MM.1S (cell line): Measurements from ENCODE around the gene FGGY.

Source experiments
- DNase-seq: peaks from one replicate; pipeline ENCODE4 v3.0.0-alpha.2; 2015
- H2AFZ ChIP-seq: fragments of 300-600 bp; sonication (generic); 2 replicates; pipeline ENCODE4 v1.6.0; 2016; ENCODE audit warnings: antibody characterized with exemption, low read length
- H3F3A ChIP-seq: fragments of 300-600 bp; sonication (generic); 2 replicates; pipeline ENCODE4 v1.6.1; 2016; ENCODE audit warnings: mild to moderate bottlenecking, antibody characterized with exemption, low read length, moderate library complexity, mixed read lengths; ENCODE audit not compliant: insufficient read depth
- H3K27ac ChIP-seq: fragments of 300-600 bp; sonication (generic); 2 replicates; pipeline ENCODE4 v1.5.1; 2016; ENCODE audit warnings: mild to moderate bottlenecking, low read length
- H3K27me3 ChIP-seq: fragments of 300-600 bp; sonication (generic); replicated peaks from 2 replicates; pipeline ENCODE4 v1.6.0; 2016; ENCODE audit warnings: low read length; ENCODE audit not compliant: insufficient read depth
- H3K36me3 ChIP-seq: fragments of 300-600 bp; sonication (generic); replicated peaks from 2 replicates; pipeline ENCODE4 v1.6.1; 2016; ENCODE audit warnings: mild to moderate bottlenecking, low read length, mixed read lengths; ENCODE audit not compliant: insufficient read depth
- H3K4me1 ChIP-seq: fragments of 300-600 bp; sonication (generic); 2 replicates; pipeline ENCODE4 v1.6.1; 2016; ENCODE audit warnings: low read length, mixed read lengths
- H3K4me2 ChIP-seq: fragments of 300-600 bp; sonication (generic); 2 replicates; pipeline ENCODE4 v1.6.0; 2016; ENCODE audit warnings: low read depth, low read length
- H3K4me3 ChIP-seq: fragments of 300-600 bp; sonication (generic); 2 replicates; pipeline ENCODE4 v1.5.1; 2016; ENCODE audit warnings: low read length, mixed read lengths
- H3K79me2 ChIP-seq: fragments of 300-600 bp; sonication (generic); 2 replicates; pipeline ENCODE4 v1.6.1; 2016; ENCODE audit warnings: mixed run types, low read length, mixed read lengths
- H3K9ac ChIP-seq: fragments of 300-600 bp; sonication (generic); 2 replicates; pipeline ENCODE4 v1.6.1; 2016; ENCODE audit warnings: low read length, mixed read lengths
- H3K9me2 ChIP-seq: fragments of 300-600 bp; sonication (generic); replicated peaks from 2 replicates; pipeline ENCODE4 v1.6.1; 2016; ENCODE audit warnings: mild to moderate bottlenecking, low read length, mixed read lengths; ENCODE audit not compliant: insufficient read depth
- H3K9me3 ChIP-seq: fragments of 300-600 bp; sonication (generic); replicated peaks from 2 replicates; pipeline ENCODE4 v1.6.1; 2016; ENCODE audit warnings: mild to moderate bottlenecking, low read length, mixed read lengths; ENCODE audit not compliant: insufficient read depth
- H4K20me1 ChIP-seq: fragments of 300-600 bp; sonication (generic); 2 replicates; pipeline ENCODE4 v1.6.1; 2016; ENCODE audit warnings: mild to moderate bottlenecking, low read length, moderate library complexity, mixed read lengths; ENCODE audit not compliant: insufficient read depth
- CTCF ChIP-seq: fragments of 300-600 bp; sonication (generic); IDR thresholded peaks from 2 replicates; pipeline ENCODE4 v1.5.1; 2016; ENCODE audit warnings: antibody characterized with exemption, low read length, mixed read lengths
- EZH2 ChIP-seq: fragments of 300-600 bp; sonication (generic); optimal IDR thresholded peaks from 2 replicates; pipeline ENCODE3; 2017; ENCODE audit warnings: low read depth, mild to moderate bottlenecking, antibody characterized with exemption, low read length, mixed read lengths
- EZH2phosphoT487 ChIP-seq: fragments of 300-600 bp; sonication (generic); IDR thresholded peaks from 2 replicates; pipeline ENCODE4 v1.6.1; 2018; ENCODE audit warnings: antibody characterized with exemption, low read length

The FGGY gene

GRCh38 chr1:59521456-59521855, 224.6 kb downstream of the FGGY start:
- TF ChIP-seq CTCF: no peak
- no peak for TF ChIP-seq EZH2phosphoT487
- TF ChIP-seq EZH2: no peak
- no peak overlapping the region for H3K4me2 ChIP-seq
- no peak overlapping the region for H3K27ac ChIP-seq
- no peak overlapping the region for H2AFZ ChIP-seq
- H3K36me3 ChIP-seq: no peaks in the 10 kb centered on the region
- no peaks in the 10 kb centered on the region for H4K20me1 ChIP-seq
- no peaks in the 10 kb centered on the region for H3K27me3 ChIP-seq
- no peaks in the 10 kb centered on the region for H3K9me2 ChIP-seq
- H3F3A ChIP-seq: no peaks in the 10 kb centered on the region
- no peak for DNase-seq
- no peaks in the 10 kb centered on the region for H3K4me1 ChIP-seq
- H3K79me2 ChIP-seq: no peaks in the 10 kb centered on the region
- H3K9me3 ChIP-seq: no peaks in the 10 kb centered on the region
- no peak overlapping the region for H3K9ac ChIP-seq
- H3K4me3 ChIP-seq: no peak overlapping the region

GRCh38 chr1:59522925-59523505, 226.1 kb downstream of the FGGY start:
- Histone ChIP-seq H3K4me3 (no peak overlapping the region), H3K27me3 (no peaks in the 10 kb centered on the region), H3K27ac (no peak overlapping the region), H3K9ac (no peak overlapping the region), H4K20me1 (no peaks in the 10 kb centered on the region), H3K36me3 (no peaks in the 10 kb centered on the region), H3F3A (no peaks in the 10 kb centered on the region), H3K9me3 (no peaks in the 10 kb centered on the region), H2AFZ (no peak overlapping the region), H3K79me2 (no peaks in the 10 kb centered on the region), H3K4me2 (no peak overlapping the region), H3K4me1 (no peaks in the 10 kb centered on the region), H3K9me2 (no peaks in the 10 kb centered on the region)
- no peak for DNase-seq
- TF ChIP-seq EZH2phosphoT487 (no peak), EZH2 (no peak), CTCF (no peak)

- Histone ChIP-seq H4K20me1 (no peaks in the 10 kb centered on the region), H3K4me3 (no peak overlapping the region), H3K36me3 (no peaks in the 10 kb centered on the region), H3K9me3 (no peaks in the 10 kb centered on the region), H3K79me2 (no peaks in the 10 kb centered on the region), H3K9me2 (no peaks in the 10 kb centered on the region), H2AFZ (no peak overlapping the region), H3K4me2 (no peak overlapping the region), H3K9ac (no peak overlapping the region), H3F3A (no peaks in the 10 kb centered on the region), H3K4me1 (no peaks in the 10 kb centered on the region), H3K27ac (no peak overlapping the region), H3K27me3 (no peaks in the 10 kb centered on the region)
- DNase-seq: no peak
- TF ChIP-seq EZH2 (no peak), CTCF (no peak), EZH2phosphoT487 (no peak)
Observed at GRCh38 chr1:59523745-59524450, 227.0 kb downstream of the FGGY start.
